ENCODE measurements around the gene SLC35F3.
"Not testable (repeated sequence)": the region's sequence is repeated elsewhere in the genome, so short reads cannot be mapped to it uniquely, and the experiment has no call there.

SLC35F3 gene

GRCh38 chr1:234234199-234234598 is 329.7 kb downstream of the SLC35F3 start:
- Histone ChIP-seq H3K36me3 (ENCODE audit: insufficient read depth, low read length) (no peaks in the 10 kb centered on the region), H3K4me1 (ENCODE audit: insufficient read depth, low read length) (no peaks in the 10 kb centered on the region), H3K27ac (ENCODE audit: low read depth, low read length) (no peak overlapping the region), H3K9me3 (ENCODE audit: low read length) (no peaks in the 10 kb centered on the region), H3K4me3 (ENCODE audit: low read depth in 1 of 2, low read length in 2 of 2) (no peak overlapping the region), H3K9ac (ENCODE audit: low read length) (no peak overlapping the region), H3K27me3 (ENCODE audit: control insufficient read depth in 1 of 2, insufficient read depth in 2 of 2, low read length in 2 of 2) (no peaks in the 10 kb centered on the region)

- no peak overlapping the region for H3K27ac ChIP-seq (ENCODE audit: low read depth, low read length)
- H3K9ac ChIP-seq (ENCODE audit: low read length) = no peak overlapping the region
- no peaks in the 10 kb centered on the region for H3K27me3 ChIP-seq (ENCODE audit: control insufficient read depth in 1 of 2, insufficient read depth in 2 of 2, low read length in 2 of 2)
- no peaks in the 10 kb centered on the region for H3K9me3 ChIP-seq (ENCODE audit: low read length)
- H3K4me3 ChIP-seq (ENCODE audit: low read depth in 1 of 2, low read length in 2 of 2) = no peak overlapping the region
- no peaks in the 10 kb centered on the region for H3K4me1 ChIP-seq (ENCODE audit: insufficient read depth, low read length)
- H3K36me3 ChIP-seq (ENCODE audit: insufficient read depth, low read length) = no peaks in the 10 kb centered on the region
Measured at GRCh38 chr1:234235434-234235881, 331.0 kb downstream of the SLC35F3 start.

- no peaks in the 10 kb centered on the region for H3K9me3 ChIP-seq (ENCODE audit: low read length)
- no peak overlapping the region for H3K9ac ChIP-seq (ENCODE audit: low read length)
- H3K4me1 ChIP-seq (ENCODE audit: insufficient read depth, low read length) = no peaks in the 10 kb centered on the region
- no peak overlapping the region for H3K27ac ChIP-seq (ENCODE audit: low read depth, low read length)
- no peaks in the 10 kb centered on the region for H3K36me3 ChIP-seq (ENCODE audit: insufficient read depth, low read length)
- no peaks in the 10 kb centered on the region for H3K27me3 ChIP-seq (ENCODE audit: control insufficient read depth in 1 of 2, insufficient read depth in 2 of 2, low read length in 2 of 2)
- no peak overlapping the region for H3K4me3 ChIP-seq (ENCODE audit: low read depth in 1 of 2, low read length in 2 of 2)
Measured at GRCh38 chr1:234237393-234237792, 332.9 kb downstream of the SLC35F3 start.

GRCh38 chr1:234238060-234238459 is 333.6 kb downstream of the SLC35F3 start:
- no peak overlapping the region for H3K27ac ChIP-seq (ENCODE audit: low read depth, low read length)
- no peaks in the 10 kb centered on the region for H3K27me3 ChIP-seq (ENCODE audit: control insufficient read depth in 1 of 2, insufficient read depth in 2 of 2, low read length in 2 of 2)
- no peaks in the 10 kb centered on the region for H3K4me1 ChIP-seq (ENCODE audit: insufficient read depth, low read length)
- no peak overlapping the region for H3K4me3 ChIP-seq (ENCODE audit: low read depth in 1 of 2, low read length in 2 of 2)
- no peaks in the 10 kb centered on the region for H3K36me3 ChIP-seq (ENCODE audit: insufficient read depth, low read length)
- no peaks in the 10 kb centered on the region for H3K9me3 ChIP-seq (ENCODE audit: low read length)
- no peak overlapping the region for H3K9ac ChIP-seq (ENCODE audit: low read length)

- Histone ChIP-seq H3K9me3 (ENCODE audit: low read length) (no peaks in the 10 kb centered on the region), H3K27ac (ENCODE audit: low read depth, low read length) (no peak overlapping the region), H3K9ac (ENCODE audit: low read length) (no peak overlapping the region), H3K27me3 (ENCODE audit: control insufficient read depth in 1 of 2, insufficient read depth in 2 of 2, low read length in 2 of 2) (no peaks in the 10 kb centered on the region), H3K4me1 (ENCODE audit: insufficient read depth, low read length) (no peaks in the 10 kb centered on the region), H3K4me3 (ENCODE audit: low read depth in 1 of 2, low read length in 2 of 2) (no peak overlapping the region), H3K36me3 (ENCODE audit: insufficient read depth, low read length) (no peaks in the 10 kb centered on the region)
Measured at GRCh38 chr1:234239515-234239914, 335.0 kb downstream of the SLC35F3 start.

- Histone ChIP-seq H3K4me1 (ENCODE audit: insufficient read depth, low read length) (no peaks in the 10 kb centered on the region), H3K27ac (ENCODE audit: low read depth, low read length) (no peak overlapping the region)
Measured at GRCh38 chr1:234239936-234240335, 335.5 kb downstream of the SLC35F3 start.

GRCh38 chr1:234240680-234241079 is 336.2 kb downstream of the SLC35F3 start:
- H3K27me3 ChIP-seq (ENCODE audit: control insufficient read depth in 1 of 2, insufficient read depth in 2 of 2, low read length in 2 of 2) = no peaks in the 10 kb centered on the region

More at GRCh38 chr1:234239936-234240335, 335.5 kb downstream of the SLC35F3 start:
- H3K36me3 ChIP-seq (ENCODE audit: insufficient read depth, low read length) = no peaks in the 10 kb centered on the region
- H3K9me3 ChIP-seq (ENCODE audit: low read length) = no peaks in the 10 kb centered on the region
- H3K9ac ChIP-seq (ENCODE audit: low read length) = no peak overlapping the region
- H3K4me3 ChIP-seq (ENCODE audit: low read depth in 1 of 2, low read length in 2 of 2) = no peak overlapping the region
- no peaks in the 10 kb centered on the region for H3K27me3 ChIP-seq (ENCODE audit: control insufficient read depth in 1 of 2, insufficient read depth in 2 of 2, low read length in 2 of 2)

GRCh38 chr1:234241941-234242490 is 337.5 kb downstream of the SLC35F3 start:
- Histone ChIP-seq H3K4me1 (ENCODE audit: insufficient read depth, low read length) (no peaks in the 10 kb centered on the region), H3K27me3 (ENCODE audit: control insufficient read depth in 1 of 2, insufficient read depth in 2 of 2, low read length in 2 of 2) (no peaks in the 10 kb centered on the region), H3K9me3 (ENCODE audit: low read length) (no peaks in the 10 kb centered on the region), H3K27ac (ENCODE audit: low read depth, low read length) (no peak overlapping the region), H3K36me3 (ENCODE audit: insufficient read depth, low read length) (no peaks in the 10 kb centered on the region), H3K4me3 (ENCODE audit: low read depth in 1 of 2, low read length in 2 of 2) (no peak overlapping the region), H3K9ac (ENCODE audit: low read length) (no peak overlapping the region)

More at GRCh38 chr1:234240680-234241079, 336.2 kb downstream of the SLC35F3 start:
- Histone ChIP-seq H3K27ac (ENCODE audit: low read depth, low read length) (no peak overlapping the region), H3K4me3 (ENCODE audit: low read depth in 1 of 2, low read length in 2 of 2) (no peak overlapping the region), H3K36me3 (ENCODE audit: insufficient read depth, low read length) (no peaks in the 10 kb centered on the region), H3K4me1 (ENCODE audit: insufficient read depth, low read length) (no peaks in the 10 kb centered on the region), H3K9me3 (ENCODE audit: low read length) (no peaks in the 10 kb centered on the region), H3K9ac (ENCODE audit: low read length) (no peak overlapping the region)

GRCh38 chr1:234243521-234244260 is 339.2 kb downstream of the SLC35F3 start:
- no peaks in the 10 kb centered on the region for H3K27me3 ChIP-seq (ENCODE audit: control insufficient read depth in 1 of 2, insufficient read depth in 2 of 2, low read length in 2 of 2)
- H3K9me3 ChIP-seq (ENCODE audit: low read length) = no peaks in the 10 kb centered on the region
- H3K27ac ChIP-seq (ENCODE audit: low read depth, low read length) = no peak overlapping the region
- no peak overlapping the region for H3K4me3 ChIP-seq (ENCODE audit: low read depth in 1 of 2, low read length in 2 of 2)
- no peak overlapping the region for H3K9ac ChIP-seq (ENCODE audit: low read length)
- no peaks in the 10 kb centered on the region for H3K4me1 ChIP-seq (ENCODE audit: insufficient read depth, low read length)
- H3K36me3 ChIP-seq (ENCODE audit: insufficient read depth, low read length) = no peaks in the 10 kb centered on the region

GRCh38 chr1:234244482-234244881 is 340.0 kb downstream of the SLC35F3 start:
- H3K4me3 ChIP-seq (ENCODE audit: low read depth in 1 of 2, low read length in 2 of 2) = no peak overlapping the region
- H3K27ac ChIP-seq (ENCODE audit: low read depth, low read length) = no peak overlapping the region
- H3K4me1 ChIP-seq (ENCODE audit: insufficient read depth, low read length) = no peaks in the 10 kb centered on the region
- H3K9ac ChIP-seq (ENCODE audit: low read length) = no peak overlapping the region
- H3K36me3 ChIP-seq (ENCODE audit: insufficient read depth, low read length) = no peaks in the 10 kb centered on the region
- H3K27me3 ChIP-seq (ENCODE audit: control insufficient read depth in 1 of 2, insufficient read depth in 2 of 2, low read length in 2 of 2) = no peaks in the 10 kb centered on the region
- H3K9me3 ChIP-seq (ENCODE audit: low read length) = no peaks in the 10 kb centered on the region

GRCh38 chr1:234246638-234247116 is 342.2 kb downstream of the SLC35F3 start:
- Histone ChIP-seq H3K27ac (ENCODE audit: low read depth, low read length) (no peak overlapping the region), H3K9ac (ENCODE audit: low read length) (no peak overlapping the region), H3K4me1 (ENCODE audit: insufficient read depth, low read length) (no peaks in the 10 kb centered on the region), H3K4me3 (ENCODE audit: low read depth in 1 of 2, low read length in 2 of 2) (no peak overlapping the region), H3K27me3 (ENCODE audit: control insufficient read depth in 1 of 2, insufficient read depth in 2 of 2, low read length in 2 of 2) (no peaks in the 10 kb centered on the region), H3K36me3 (ENCODE audit: insufficient read depth, low read length) (no peaks in the 10 kb centered on the region), H3K9me3 (ENCODE audit: low read length) (no peaks in the 10 kb centered on the region)

- H3K36me3 ChIP-seq (ENCODE audit: insufficient read depth, low read length); H3K27ac ChIP-seq (ENCODE audit: low read depth, low read length); H3K9ac ChIP-seq (ENCODE audit: low read length); H3K9me3 ChIP-seq (ENCODE audit: low read length); H3K27me3 ChIP-seq (ENCODE audit: control insufficient read depth in 1 of 2, insufficient read depth in 2 of 2, low read length in 2 of 2); H3K4me3 ChIP-seq (ENCODE audit: low read depth in 1 of 2, low read length in 2 of 2); H3K4me1 ChIP-seq (ENCODE audit: insufficient read depth, low read length): not testable (repeated sequence)
Measured at GRCh38 chr1:234247746-234248145, 343.3 kb downstream of the SLC35F3 start.
